GM23248 (cell line): ENCODE data around the gene UBE2V1.

Experiments
- EZH2 ChIP-seq: fragments of 200-600 bp; sonication (generic); IDR thresholded peaks from 2 replicates; pipeline ENCODE4 v1.6.1; 2018; ENCODE audit warnings: antibody characterized with exemption, mild to moderate bottlenecking; ENCODE audit not compliant: insufficient read depth, poor library complexity, severe bottlenecking
- EZH2phosphoT487 ChIP-seq: fragments of 200-600 bp; sonication (generic); IDR thresholded peaks from 2 replicates; pipeline ENCODE4 v1.6.1; 2018; ENCODE audit warnings: antibody characterized with exemption, moderate library complexity, mild to moderate bottlenecking, low read depth; ENCODE audit not compliant: insufficient read depth

GRCh38 chr20:50141018-50141675 lies 28.2 kb upstream of the UBE2V1 start:
- no peak for TF ChIP-seq EZH2phosphoT487
- no peak for TF ChIP-seq EZH2
